NCI-H128 (cell line): ENCODE results near the gene TNK1.

Experiments used
- DNase-seq: peaks from one replicate; lab custom pipeline; 2025; ENCODE audit not compliant: unreplicated experiment; lab: John Stamatoyannopoulos, UW

TNK1 gene

GRCh38 chr17:7408863-7409262 lies 28.0 kb downstream of the TNK1 start:
- no peak for DNase-seq

- no peak for DNase-seq
Measured at GRCh38 chr17:7409716-7410115, 28.8 kb downstream of the TNK1 start.

GRCh38 chr17:7410634-7411426 lies 29.9 kb downstream of the TNK1 start:
- DNase-seq: no peak

- no peak for DNase-seq
Measured at GRCh38 chr17:7411427-7411750, 30.5 kb downstream of the TNK1 start.

GRCh38 chr17:7413346-7413985 lies 32.6 kb downstream of the TNK1 start:
- DNase-seq: no peak

- no peak for DNase-seq
Measured at GRCh38 chr17:7414837-7415236, 33.9 kb downstream of the TNK1 start.

DNA sequence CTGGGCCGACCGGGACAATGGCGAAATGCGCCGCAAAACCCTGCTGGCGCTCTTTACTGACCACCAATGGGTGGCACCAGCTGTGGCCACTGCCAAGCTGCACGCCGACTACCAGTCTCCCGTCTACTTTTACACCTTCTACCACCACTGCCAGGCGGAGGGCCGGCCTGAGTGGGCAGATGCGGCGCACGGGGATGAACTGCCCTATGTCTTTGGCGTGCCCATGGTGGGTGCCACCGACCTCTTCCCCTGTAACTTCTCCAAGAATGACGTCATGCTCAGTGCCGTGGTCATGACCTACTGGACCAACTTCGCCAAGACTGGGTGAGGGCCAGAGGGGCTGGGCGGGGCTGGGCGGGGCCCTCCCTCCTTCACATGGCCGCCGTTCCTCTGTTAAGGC lies 34.9 kb downstream of the TNK1 start:
- DNase-seq: no peak

DNA sequence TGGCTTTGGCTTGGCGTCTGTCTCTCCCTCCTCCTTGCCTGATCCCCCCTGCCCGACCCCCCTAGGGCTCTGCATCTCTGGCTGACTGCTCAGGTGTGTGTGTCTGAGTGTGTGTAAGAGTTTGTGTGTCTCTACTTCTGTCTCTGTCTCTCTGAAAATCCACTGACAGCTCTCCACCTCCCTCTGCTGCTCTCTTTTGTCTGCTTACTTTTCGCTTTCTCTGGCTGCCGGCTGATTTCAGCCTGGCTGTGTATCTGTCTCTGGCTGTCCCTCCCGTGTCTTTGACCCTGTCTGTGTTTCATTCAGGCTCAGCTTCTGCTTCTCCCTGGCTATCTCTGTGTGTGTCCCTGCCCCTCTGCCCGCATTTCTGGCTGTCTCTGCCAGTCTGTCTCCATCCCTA lies 35.4 kb downstream of the TNK1 start:
- DNase-seq: no peak

DNA sequence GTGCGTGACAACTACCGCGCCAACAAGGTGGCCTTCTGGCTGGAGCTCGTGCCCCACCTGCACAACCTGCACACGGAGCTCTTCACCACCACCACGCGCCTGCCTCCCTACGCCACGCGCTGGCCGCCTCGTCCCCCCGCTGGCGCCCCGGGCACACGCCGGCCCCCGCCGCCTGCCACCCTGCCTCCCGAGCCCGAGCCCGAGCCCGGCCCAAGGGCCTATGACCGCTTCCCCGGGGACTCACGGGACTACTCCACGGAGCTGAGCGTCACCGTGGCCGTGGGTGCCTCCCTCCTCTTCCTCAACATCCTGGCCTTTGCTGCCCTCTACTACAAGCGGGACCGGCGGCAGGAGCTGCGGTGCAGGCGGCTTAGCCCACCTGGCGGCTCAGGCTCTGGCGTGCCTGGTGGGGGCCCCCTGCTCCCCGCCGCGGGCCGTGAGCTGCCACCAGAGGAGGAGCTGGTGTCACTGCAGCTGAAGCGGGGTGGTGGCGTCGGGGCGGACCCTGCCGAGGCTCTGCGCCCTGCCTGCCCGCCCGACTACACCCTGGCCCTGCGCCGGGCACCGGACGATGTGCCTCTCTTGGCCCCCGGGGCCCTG lies 36.3 kb downstream of the TNK1 start:
- DNase-seq: no peak

GRCh38 chr17:7418472-7419152 lies 37.7 kb downstream of the TNK1 start:
- no peak for DNase-seq

GRCh38 chr17:7419819-7420610 lies 39.1 kb downstream of the TNK1 start, which contains the start of gene SPEM1:
Gene SPEM1 (plus strand): TSS chr17:7420324. CDS start chr17:7420385, 61 bp downstream.
- DNase-seq: no peak

DNA sequence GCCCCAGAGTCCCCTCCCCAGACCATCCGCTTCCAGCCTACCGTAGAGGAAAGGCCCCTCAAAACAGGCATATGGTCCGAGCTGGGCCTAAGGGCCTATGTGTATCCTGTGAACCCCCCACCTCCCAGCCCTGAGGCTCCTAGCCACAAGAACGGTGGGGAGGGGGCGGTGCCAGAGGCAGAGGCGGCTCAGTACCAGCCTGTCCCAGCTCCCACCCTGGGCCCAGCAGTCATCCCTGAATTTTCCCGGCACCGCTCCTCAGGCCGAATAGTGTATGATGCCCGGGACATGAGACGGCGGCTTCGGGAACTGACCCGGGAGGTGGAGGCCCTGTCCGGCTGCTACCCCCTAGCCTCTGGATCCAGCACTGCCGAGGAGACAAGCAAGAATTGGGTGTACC lies 40.3 kb downstream of the TNK1 start:
- no peak for DNase-seq

- DNase-seq: no peak
Measured at GRCh38 chr17:7423679-7424078, 42.8 kb downstream of the TNK1 start.

GRCh38 chr17:7425316-7425715 lies 44.4 kb downstream of the TNK1 start, which contains the start of gene SPEM2:
Gene SPEM2 (plus strand): TSS chr17:7425616. CDS start chr17:7425689, 73 bp downstream.
- DNase-seq: no peak

- DNase-seq: no peak
Measured at GRCh38 chr17:7425756-7426155, 44.9 kb downstream of the TNK1 start.

DNA sequence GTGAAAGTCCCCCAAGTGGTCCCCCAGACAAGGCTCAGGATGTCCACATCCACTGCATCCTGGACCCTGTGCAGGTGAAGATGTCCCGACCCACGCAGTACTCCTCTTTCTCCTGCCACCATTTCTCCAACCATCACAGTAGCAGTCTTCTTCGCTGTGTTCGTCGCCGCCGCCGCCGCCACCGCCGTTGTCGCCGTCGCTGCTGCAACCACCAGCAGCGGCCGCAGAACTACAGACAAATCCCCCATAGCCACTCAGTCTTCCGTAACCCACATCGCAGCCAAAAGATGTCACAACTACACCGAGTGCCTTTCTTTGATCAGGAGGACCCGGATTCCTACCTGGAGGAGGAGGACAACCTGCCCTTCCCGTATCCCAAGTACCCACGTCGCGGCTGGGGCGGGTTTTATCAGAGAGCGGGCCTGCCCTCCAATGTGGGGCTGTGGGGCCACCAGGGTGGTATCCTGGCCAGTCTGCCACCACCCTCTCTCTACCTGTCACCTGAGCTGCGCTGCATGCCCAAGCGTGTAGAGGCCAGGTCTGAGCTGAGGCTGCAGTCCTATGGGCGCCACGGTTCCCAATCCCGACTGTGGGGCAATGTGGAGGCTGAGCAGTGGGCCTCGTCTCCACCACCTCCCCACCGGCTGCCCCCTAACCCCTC lies 45.4 kb downstream of the TNK1 start:
- no peak for DNase-seq

DNA sequence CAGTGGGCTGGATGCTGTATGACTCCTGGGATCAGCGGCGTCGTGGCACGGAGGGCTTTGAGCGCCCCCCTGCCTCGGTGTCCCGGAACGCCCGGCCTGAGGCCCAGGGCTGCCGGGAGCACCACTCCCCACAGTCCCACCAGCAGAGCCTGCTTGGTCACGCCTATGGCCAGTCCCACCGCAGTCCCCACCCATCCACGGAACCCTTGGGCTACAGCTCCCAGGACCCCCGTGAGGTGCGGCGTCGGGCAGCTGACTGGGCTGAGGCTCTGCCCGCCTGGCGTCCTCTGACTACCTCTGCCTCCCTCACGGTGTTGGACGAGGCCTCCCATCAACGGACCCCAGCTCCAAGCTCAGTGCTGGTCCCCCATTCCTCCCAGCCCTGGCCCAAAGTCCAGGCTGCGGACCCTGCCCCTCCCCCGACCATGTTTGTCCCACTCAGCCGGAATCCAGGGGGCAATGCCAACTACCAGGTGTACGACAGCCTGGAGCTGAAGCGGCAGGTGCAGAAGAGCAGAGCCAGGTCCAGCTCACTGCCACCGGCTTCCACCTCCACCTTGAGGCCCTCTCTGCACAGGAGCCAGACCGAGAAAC lies 46.1 kb downstream of the TNK1 start:
- no peak for DNase-seq

DNA sequence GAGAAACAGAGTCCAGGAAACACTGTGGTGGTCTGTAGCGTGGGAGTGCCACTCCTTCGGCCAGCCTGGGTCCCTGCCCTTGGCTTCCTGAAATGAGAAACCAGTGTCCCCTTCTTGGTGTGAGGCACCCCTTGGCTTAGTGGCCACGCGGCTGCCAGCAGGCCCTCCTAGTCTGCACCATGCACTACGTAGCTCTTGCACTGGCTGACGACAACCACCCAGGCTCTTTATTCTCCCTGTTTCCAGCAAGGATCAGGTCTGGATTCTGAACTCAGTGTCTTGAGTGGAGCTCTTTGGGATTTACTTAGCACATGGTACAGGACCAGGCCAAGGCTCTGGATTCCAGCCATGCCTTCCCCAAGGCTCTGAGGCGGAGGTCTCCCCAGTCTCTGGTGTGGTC lies 46.7 kb downstream of the TNK1 start:
- DNase-seq: no peak

- DNase-seq: no peak
Measured at GRCh38 chr17:7428557-7428956, 47.7 kb downstream of the TNK1 start, which contains the start of gene SPEM3. Gene SPEM3 (plus strand): TSS chr17:7428857. CDS start chr17:7428903, 46 bp downstream.

- no peak for DNase-seq
Measured at GRCh38 chr17:7429722-7430121, 48.8 kb downstream of the TNK1 start.
